GM21737 (cell line): ENCODE measurements around the gene DNAJB14.
"Not testable (repeated sequence)": the region's sequence is repeated elsewhere in the genome, so short reads cannot be mapped to it uniquely, and the experiment has no call there.

Experiments
- ATAC-seq: cut with Tn5 transposase; IDR thresholded peaks from one replicate; pipeline ENCODE4 v1.9.1; 2021; ENCODE audit warnings: mild to moderate bottlenecking, moderate library complexity; ENCODE audit not compliant: unreplicated experiment

The DNAJB14 gene

DNA sequence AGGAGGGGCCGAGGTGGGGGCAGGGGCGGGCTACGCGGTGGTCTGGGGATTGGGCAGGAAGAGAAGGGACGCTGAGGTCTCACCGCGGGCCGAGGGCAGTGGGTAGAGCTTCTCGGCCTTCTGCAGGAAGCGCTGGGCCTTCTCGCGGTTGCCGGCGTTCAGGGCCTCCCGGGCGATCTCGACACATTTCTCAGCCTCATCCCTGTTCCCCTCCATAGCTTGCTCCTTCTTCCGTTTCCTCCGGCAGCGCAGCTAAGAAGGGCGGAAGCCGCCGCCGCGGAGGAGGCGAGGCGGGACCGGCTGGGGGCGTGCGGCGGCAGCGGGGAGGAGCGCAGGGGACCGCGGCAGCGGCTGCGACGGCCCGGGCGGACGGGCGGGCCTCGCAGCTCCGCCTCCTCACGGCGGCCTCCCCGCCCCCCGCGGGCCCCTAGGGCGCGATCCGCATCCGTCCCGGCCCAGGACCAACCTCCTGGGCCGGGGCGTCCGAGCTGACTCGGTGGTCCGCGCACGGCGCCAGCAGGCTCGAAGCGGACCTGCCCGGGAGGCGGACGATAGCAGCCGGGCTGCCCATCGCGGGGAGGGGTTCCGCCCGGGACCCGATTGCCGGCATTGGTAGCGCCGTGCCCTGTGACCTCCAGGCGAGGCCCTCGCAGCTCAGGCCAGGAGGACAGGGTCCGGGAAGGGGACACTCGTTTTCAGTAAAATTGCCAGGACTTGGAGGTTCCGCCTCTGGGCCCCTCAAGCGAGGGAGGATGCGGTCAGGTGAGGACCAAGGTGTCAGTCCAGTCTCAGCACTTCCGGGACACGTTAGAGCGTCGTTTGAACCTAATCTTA is at the start of gene DNAJB14:
Gene DNAJB14, minus strand, starts transcription at position 263 of the 834 bp plus-strand sequence. Its CDS starts 47 bp downstream, at position 216.
- peak; percentile 43 for ATAC-seq

DNA sequence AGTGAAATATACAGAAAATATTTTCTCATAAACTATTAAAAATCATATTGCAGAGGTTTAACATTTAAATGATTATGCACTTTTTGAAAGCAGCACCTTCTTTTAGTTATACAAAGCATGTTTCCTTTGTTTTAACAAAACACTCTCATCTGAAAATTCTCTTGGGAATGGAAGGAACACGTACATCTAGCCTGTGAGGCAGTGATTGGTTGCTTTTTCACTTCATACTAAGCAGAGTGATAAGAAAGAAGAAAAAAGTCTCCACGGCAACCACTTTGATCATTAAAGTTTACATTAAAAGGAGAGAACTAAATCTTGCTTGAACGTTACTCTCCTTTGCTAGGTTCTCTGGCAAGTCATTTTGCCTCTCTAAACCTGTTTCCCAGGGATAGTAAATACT is 45.3 kb upstream of the DNAJB14 start:
- ATAC-seq = no peak

GRCh38 chr4:99987681-99988080 is 41.3 kb upstream of the DNAJB14 start:
- no peak for ATAC-seq

DNA sequence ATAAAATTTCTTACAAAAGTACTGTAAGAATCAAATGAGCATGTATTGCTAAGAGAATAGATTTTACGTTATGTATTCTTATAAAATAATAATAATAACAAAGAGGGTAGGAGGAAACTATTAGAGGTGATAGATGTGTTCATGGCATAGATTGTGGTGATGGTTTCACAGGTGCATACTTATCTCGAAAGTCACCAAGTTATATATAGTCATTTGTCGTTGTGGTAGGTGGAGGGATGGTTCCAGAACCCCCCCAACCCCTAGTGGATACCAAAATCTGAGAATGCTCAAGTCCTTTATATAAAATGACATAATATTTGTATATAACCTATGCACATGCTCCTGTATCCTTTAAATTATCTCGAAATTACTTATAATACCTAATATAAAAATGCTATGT is 40.4 kb upstream of the DNAJB14 start:
- ATAC-seq = no peak

- ATAC-seq = no peak
Observed at GRCh38 chr4:99983289-99983943, 37.0 kb upstream of the DNAJB14 start.

DNA sequence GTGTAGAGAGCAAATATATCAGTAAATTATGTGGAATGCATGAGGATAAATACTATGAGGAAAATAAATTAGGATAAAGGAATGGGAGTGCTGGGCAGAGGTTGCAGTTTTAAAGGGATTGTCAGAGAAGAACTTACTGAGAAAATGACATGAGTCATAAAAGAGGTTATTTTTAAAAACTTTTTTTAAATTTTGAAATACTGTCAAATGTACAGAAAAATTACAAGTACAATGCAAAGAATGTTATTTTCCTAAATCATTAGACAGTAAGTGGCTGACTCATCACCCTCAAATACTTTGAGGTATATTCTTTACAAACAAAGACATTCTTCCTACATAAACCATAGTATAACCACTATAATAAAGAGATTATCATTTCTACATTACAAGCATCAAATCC is 33.5 kb upstream of the DNAJB14 start:
- ATAC-seq = no peak

DNA sequence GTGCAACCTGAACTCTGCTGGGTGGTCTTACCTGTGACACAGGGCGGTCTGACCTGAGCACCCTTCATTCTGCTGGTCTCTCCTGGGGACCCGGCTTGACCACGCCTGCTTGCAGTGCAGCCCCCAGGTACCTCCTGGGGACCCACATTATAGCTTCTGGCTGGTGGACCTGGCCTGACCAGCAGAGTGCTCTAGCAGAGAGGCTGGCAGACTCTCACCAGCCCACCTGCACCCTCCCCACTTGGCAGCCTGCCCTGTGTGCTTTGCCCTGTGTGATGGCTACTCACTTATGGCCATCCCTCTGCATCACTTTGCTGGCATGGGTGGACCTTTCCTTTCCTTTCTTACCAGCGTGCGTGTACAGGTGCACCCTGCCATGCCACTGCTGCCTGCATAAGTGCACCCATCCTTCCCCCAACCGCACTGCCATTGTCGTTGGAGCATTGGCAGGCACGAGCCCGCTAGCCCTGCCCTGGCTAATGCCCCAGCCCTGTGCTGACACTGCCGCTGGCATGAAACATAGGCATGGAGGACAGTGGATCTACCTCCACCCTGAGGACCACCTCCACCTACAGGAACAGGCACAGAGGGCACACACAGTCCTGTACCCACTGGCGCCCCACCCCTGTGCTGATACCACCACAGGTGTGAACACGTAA is 25.2 kb upstream of the DNAJB14 start:
- no peak for ATAC-seq

- ATAC-seq = no peak
Observed at GRCh38 chr4:99968330-99968729, 21.9 kb upstream of the DNAJB14 start.

DNA sequence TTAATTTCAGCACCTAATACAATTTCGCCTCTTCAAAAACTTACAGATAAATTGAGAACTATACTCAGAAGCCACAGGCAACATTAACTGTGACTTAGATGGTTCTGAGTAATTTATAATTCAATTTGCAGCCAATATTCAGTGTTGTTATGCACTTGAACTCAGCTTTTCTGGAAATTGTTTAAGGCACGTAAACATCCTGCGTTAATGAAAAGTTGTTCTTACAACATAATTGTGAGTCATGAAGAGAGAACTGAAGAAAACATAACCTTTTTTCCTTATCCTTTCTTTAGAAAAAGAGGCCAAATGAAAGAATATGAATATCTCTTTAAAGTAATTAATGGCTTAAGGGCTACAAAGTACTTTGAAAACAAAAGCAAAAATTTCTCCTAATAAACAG is 20.3 kb upstream of the DNAJB14 start:
- no peak for ATAC-seq

DNA sequence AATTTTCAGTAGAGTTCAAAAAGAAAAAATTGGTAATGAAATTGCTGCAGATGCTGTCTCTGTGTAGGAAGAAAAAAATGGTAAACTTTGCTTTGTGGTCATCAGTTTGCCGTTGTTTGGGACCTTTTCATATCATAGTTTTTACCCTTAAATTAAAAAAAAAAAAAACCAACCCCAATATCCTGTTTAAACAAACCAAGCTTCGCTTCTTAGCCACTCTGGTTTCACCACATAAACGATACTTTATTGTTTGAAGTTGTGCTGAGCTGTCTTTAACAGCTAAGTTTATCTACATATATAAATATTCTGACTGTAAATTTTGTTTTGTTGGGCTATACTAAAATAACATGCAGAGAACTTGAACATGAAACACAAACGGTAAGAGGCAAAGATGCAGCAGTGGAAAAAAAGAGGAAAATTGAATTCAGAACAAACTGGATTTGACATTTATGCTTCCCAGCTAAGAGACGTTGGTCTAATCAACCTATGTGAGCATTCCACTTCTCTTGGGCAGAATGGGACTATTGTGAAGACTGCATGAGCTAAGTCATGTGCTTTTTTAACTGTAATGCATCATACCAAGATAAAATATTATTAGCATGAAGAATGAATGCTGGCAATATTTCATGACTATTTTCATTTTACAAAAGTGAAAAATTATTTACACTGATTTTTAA is 19.4 kb upstream of the DNAJB14 start:
- no peak for ATAC-seq

DNA sequence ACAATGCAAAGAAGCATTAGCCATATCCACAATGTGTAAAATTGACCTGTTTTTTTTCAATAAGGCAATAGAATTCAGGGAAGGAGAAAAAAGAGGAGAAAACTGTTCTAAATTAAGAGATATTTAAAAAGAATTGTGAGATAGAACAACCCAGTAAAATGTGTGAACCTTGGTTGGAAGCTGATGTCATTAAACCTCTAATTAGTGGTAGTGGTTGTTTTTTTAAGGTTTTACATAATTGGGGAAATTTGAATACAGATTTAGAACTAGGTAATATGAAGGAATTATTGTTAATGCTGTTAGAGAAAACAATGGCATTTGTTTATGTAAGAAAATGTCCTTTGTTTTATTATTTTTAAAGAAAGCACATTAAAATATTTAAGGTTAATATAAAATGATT is 18.8 kb upstream of the DNAJB14 start:
- no peak for ATAC-seq

GRCh38 chr4:99961711-99962110 is 15.3 kb upstream of the DNAJB14 start:
- no peak for ATAC-seq

DNA sequence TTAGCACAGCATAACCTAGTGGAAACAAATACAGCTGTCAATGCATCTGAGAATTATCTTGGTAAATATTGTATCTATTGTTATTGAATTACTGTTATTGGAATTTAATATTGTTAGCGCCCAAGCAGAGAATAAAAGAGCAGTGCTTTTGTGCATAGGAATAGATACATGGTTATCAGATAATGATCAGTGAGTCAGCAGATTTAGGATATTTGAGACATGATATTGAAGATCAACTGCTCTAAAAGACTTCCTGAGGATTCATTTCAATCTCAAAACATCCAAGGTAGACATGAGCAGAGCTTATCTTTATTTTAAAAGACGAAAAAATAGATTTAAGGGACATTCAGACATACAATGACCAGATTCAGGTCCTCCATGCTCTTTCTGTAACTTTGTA is 14.2 kb upstream of the DNAJB14 start:
- no peak for ATAC-seq

GRCh38 chr4:99958207-99958606 is 11.8 kb upstream of the DNAJB14 start:
- ATAC-seq = not testable (repeated sequence)

GRCh38 chr4:99950913-99951254 is 4.5 kb upstream of the DNAJB14 start:
- ATAC-seq = no peak

- ATAC-seq = peak; percentile 51
Observed at GRCh38 chr4:99949999-99950912, 3.8 kb upstream of the DNAJB14 start, which contains the start of gene H2AZ1. Gene H2AZ1 (minus strand): TSS chr4:99950275. CDS start chr4:99950170, 105 bp downstream.

DNA sequence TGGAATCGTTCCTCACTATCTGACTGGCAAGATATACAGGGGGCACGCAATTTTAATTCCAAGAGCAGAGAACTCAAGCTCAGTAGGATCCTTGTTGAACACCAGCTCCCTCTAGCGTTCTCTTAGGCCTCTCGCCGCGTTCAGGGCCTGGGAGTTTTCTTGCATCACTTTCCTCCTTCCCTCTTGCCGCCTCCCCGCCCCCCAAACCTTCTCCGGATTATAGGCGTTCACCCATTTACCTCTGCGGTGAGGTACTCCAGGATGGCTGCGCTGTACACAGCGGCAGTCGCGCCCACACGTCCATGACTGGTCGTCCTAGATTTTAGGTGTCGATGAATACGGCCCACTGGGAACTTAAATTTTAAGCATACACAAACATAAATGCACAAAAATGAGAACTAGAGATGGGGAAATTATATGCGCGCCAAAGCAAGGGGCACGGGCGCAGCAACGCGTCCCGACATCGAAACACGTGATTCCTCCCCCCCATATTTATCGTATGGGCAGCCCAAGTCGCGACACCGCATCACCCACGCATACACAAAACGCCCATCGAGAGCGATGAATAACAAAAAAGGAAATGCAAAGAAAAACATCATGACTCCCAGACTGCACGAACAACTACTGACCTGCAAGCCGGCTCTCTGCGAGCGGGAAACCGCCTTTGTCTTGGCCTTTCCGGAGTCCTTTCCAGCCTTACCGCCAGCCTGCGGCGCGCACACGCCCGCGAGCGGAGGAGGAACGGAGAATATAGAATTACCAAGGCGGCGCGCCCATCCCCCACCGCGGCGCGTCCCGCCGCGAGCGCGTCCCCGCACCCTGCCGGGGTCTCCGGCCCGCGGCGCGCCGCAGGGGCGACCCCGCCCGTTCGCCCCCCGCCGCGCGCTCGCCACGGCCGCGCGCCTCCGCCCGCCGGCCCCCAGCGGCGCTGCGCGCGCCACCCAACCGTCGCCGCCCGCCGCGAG is 2.9 kb upstream of the DNAJB14 start:
- peak; percentile 29 for ATAC-seq

DNA sequence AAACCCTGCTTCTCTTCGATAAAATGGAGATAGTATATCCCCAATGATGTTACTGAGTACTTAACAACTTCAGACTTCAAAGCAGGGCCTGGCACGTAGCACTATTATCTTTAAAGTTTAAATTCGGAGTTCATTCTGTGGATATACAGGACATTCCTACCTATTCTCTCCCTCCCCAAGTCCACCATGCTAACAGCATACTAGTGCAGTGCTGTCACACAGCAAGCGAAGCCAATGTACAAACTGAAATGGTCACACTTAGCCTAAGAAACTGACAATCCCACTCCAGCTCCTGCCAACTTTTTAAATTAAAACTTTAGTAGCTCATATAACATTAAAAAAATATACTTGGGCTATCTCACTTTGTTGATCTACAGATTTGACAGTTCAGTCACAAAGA is 1.2 kb upstream of the DNAJB14 start:
- no peak for ATAC-seq

- ATAC-seq = no peak
Observed at GRCh38 chr4:99947190-99947578, 766 bp upstream of the DNAJB14 start.
